GM21786 (cell line): ENCODE measurements around the gene RHOT1.
"Not testable (repeated sequence)": the region's sequence is repeated elsewhere in the genome, so short reads cannot be mapped to it uniquely, and the experiment has no call there.

Source experiments
- ATAC-seq: cut with Tn5 transposase; IDR thresholded peaks from one replicate; pipeline ENCODE4 v1.9.1; 2021; ENCODE audit not compliant: unreplicated experiment

Gene RHOT1

GRCh38 chr17:32158870-32159585 is 16.7 kb downstream of the RHOT1 start:
- ATAC-seq: no peak

GRCh38 chr17:32159586-32160438 is 17.5 kb downstream of the RHOT1 start:
- ATAC-seq: no peak

GRCh38 chr17:32160526-32160925 is 18.2 kb downstream of the RHOT1 start:
- no peak for ATAC-seq

GRCh38 chr17:32161029-32161428 is 18.7 kb downstream of the RHOT1 start:
- ATAC-seq: no peak

GRCh38 chr17:32161506-32162365 is 19.4 kb downstream of the RHOT1 start:
- ATAC-seq: no peak

- ATAC-seq: no peak
Observed at GRCh38 chr17:32174889-32175288, 32.6 kb downstream of the RHOT1 start.

- not testable (repeated sequence) for ATAC-seq
Observed at GRCh38 chr17:32178679-32179078, 36.4 kb downstream of the RHOT1 start.

GRCh38 chr17:32179103-32179502 is 36.8 kb downstream of the RHOT1 start:
- ATAC-seq: not testable (repeated sequence)

- not testable (repeated sequence) for ATAC-seq
Observed at GRCh38 chr17:32179526-32179925, 37.2 kb downstream of the RHOT1 start.

- ATAC-seq: not testable (repeated sequence)
Observed at GRCh38 chr17:32180262-32180661, 38.0 kb downstream of the RHOT1 start.

- ATAC-seq: no peak
Observed at GRCh38 chr17:32185875-32186274, 43.6 kb downstream of the RHOT1 start.

GRCh38 chr17:32187271-32187670 is 45.0 kb downstream of the RHOT1 start:
- no peak for ATAC-seq

GRCh38 chr17:32189343-32189742 is 47.0 kb downstream of the RHOT1 start:
- no peak for ATAC-seq

- ATAC-seq: no peak
Observed at GRCh38 chr17:32191306-32191705, 49.0 kb downstream of the RHOT1 start.

- ATAC-seq: no peak
Observed at GRCh38 chr17:32192379-32192778, 50.1 kb downstream of the RHOT1 start.

GRCh38 chr17:32197987-32198386 is 55.7 kb downstream of the RHOT1 start:
- ATAC-seq: no peak

- no peak for ATAC-seq
Observed at GRCh38 chr17:32206861-32207260, 64.6 kb downstream of the RHOT1 start.

GRCh38 chr17:32208436-32208835 is 66.1 kb downstream of the RHOT1 start:
- no peak for ATAC-seq

- ATAC-seq: no peak
Observed at GRCh38 chr17:32209608-32210007, 67.3 kb downstream of the RHOT1 start.

- ATAC-seq: no peak
Observed at GRCh38 chr17:32211671-32212070, 69.4 kb downstream of the RHOT1 start.

- ATAC-seq: no peak
Observed at GRCh38 chr17:32215696-32216095, 73.4 kb downstream of the RHOT1 start.
